Adrenal gland (tissue), 12 donors: ENCODE results near the gene TBC1D2B. TPM values are rescaled to one million over a fixed set of nuclear protein-coding genes. Genes with fewer than 3 reads are reported as not detected.

Source experiments
- DNase-seq, 7 donors: peaks; one replicate each; pipeline ENCODE4 v3.0.0-alpha.2; 2019 to 2020
- H3K27ac ChIP-seq, 5 donors: fragments of 200-600 bp; sonication (generic) in 4 of 5; 1 replicate in 3 of 5; 2 replicates in 2 of 5; pipeline versions ENCODE4 v1.5.1 to v1.8.0; 2016 to 2020; ENCODE audit warnings: mild to moderate bottlenecking in 1 of 5
- H3K27me3 ChIP-seq: fragments of 200-600 bp; 2 replicates; pipeline ENCODE4 v1.8.0; 2021
- H3K36me3 ChIP-seq, 2 donors: fragments of 200-600 bp; replicated peaks in 1 of 2; 1 replicate in 1 of 2; 2 replicates in 1 of 2; pipeline versions ENCODE4 v1.5.1 to v1.8.0; 2018 to 2022
- H3K4me1 ChIP-seq, 2 donors: fragments of 200-600 bp; replicated peaks in 1 of 2; 1 replicate in 1 of 2; 2 replicates in 1 of 2; pipeline versions ENCODE4 v1.5.1 to v1.8.0; 2018 to 2021
- H3K4me3 ChIP-seq, 4 donors: fragments of 200-600 bp; sonication (generic) in 3 of 4; one replicate each; pipeline ENCODE4 v1.5.1; 2016 to 2018
- H3K9me3 ChIP-seq, 3 donors: fragments of 200-600 bp; sonication (generic) in 1 of 3; replicated peaks in 1 of 3; 1 replicate in 2 of 3; 2 replicates in 1 of 3; pipeline versions ENCODE4 v1.5.1 to v1.8.0; 2016 to 2021
- CTCF ChIP-seq, 6 experiments: fragments of 450-650 bp in 4 of 6; fragments of 200-600 bp in 2 of 6; sonication (generic) in 1 of 6; IDR thresholded peaks; 1 replicate in 5 of 6; 2 replicates in 1 of 6; pipeline versions ENCODE4 v1.5.1 to v1.8.0; 2016 to 2021; ENCODE audit warnings: antibody characterized with exemption in 6 of 6, mild to moderate bottlenecking in 2 of 6, moderate library complexity in 1 of 6
- POLR2A ChIP-seq, 2 donors: fragments of 450-650 bp; IDR thresholded peaks; one replicate each; pipeline ENCODE4 v1.6.1; 2017; ENCODE audit warnings: antibody characterized with exemption in 2 of 2, mild to moderate bottlenecking in 2 of 2, moderate library complexity in 1 of 2
- WGBS, 4 donors: extraction: QIAGEN DNeasy Blood & Tissue Kit in 2 of 4; methylation state at CpG; one replicate each; pipeline versions ENCODE4 v1.1.5 to v1.1.7; 2013 to 2017; 5-methylcytosine and 5-hydroxymethylcytosine counted together
- intact Hi-C, 2 donors: fragments of 100-400 bp; cut with DNase I; formaldehyde crosslinking; loops; one replicate each; pipeline versions ENCODE4 v1.14.1 to v1.15.0; 2022 to 2023
- polyA plus RNA-seq, 3 donors: library from polyadenylated mRNA; stranded (reverse); fragments of 200-250 nt in 2 of 3; fragments of 350-450 nt in 1 of 3; fragmentation: Illumina TruSeq in 1 of 3; extraction: RNeasy Lipid Tissue Mini Kit (QIAGEN cat#74804) in 1 of 3; gene quantifications; one replicate each; pipeline ENCODE4 v1.2.3, GENCODE V29; 2013 to 2014
- total RNA-seq, 9 donors: library from RNA; depleted of rRNA in 4 of 9; stranded (reverse); fragments of >200 nt in 4 of 9; fragments of 120-200 nt in 1 of 9; fragmentation: NEBNext Ultra II Directional in 1 of 9; extraction: Animal tissue kit (Norgen Biotek cat#: 25700) in 1 of 9; gene quantifications; one replicate each; pipeline versions ENCODE4 v1.1.0 to v1.2.4, GENCODE V29; 2013 to 2023
- donor health status: healthy with polysubstance abuse.
- donor health status: Bipolar disorder and iron deficiency.
- donor health status: DM: yes; HTN: yes; CAD: no.
- donor health status: DM: no; HTN: no; CAD: no.
- donor health status: DM: no; HTN: no; CAD: no.
- donor health status: DM: yes; HTN: yes; CAD: no.

Gene TBC1D2B
- total and polyA plus RNA-seq, 12 donors, result 16.3 to 95.0 (median 54.6) TPM

- Histone ChIP-seq H3K4me1 (peaks cover 19 to 26% of the 10 kb centered on the region in 2 donors), H3K27ac (no peak overlapping the region), H3K9me3 (no peaks in the 10 kb centered on the region), H3K4me3 (no peak overlapping the region), H3K27me3 (no peaks in the 10 kb centered on the region), H3K36me3 (no peaks in the 10 kb centered on the region)
- DNase-seq, result no peak
- WGBS, 4 donors, result 52 to 65% (median 62%) methylated on average over 2 to 24 of the region's 24 CpGs
- TF ChIP-seq POLR2A (IDR thresholded peaks at IDR 0.05) (no peak), CTCF (IDR thresholded peaks at IDR 0.05) (no peak)
- intact Hi-C loops, result no loop called here
Measured at GRCh38 chr15:77986891-77987764, 90.4 kb downstream of the TBC1D2B start.

- H3K9me3 ChIP-seq, result no peaks in the 10 kb centered on the region
- no peak overlapping the region for H3K4me3 ChIP-seq
- no peaks in the 10 kb centered on the region for H3K36me3 ChIP-seq
- 74 to 82% (median 78%) methylated on average over 6 to 18 of the region's 18 CpGs for WGBS, 4 donors
- DNase-seq, result peak in 1 of 7 donors; percentile 34
- no peak for TF ChIP-seq POLR2A (IDR thresholded peaks at IDR 0.05)
- TF ChIP-seq CTCF (IDR thresholded peaks at IDR 0.05), result no peak
- H3K27ac ChIP-seq, result no peak overlapping the region
- H3K4me1 ChIP-seq, result peaks cover 9 to 14% of the 10 kb centered on the region in 2 donors
- intact Hi-C loops, result no loop called here
- no peaks in the 10 kb centered on the region for H3K27me3 ChIP-seq
Measured at GRCh38 chr15:77985931-77986480, 91.5 kb downstream of the TBC1D2B start.

GRCh38 chr15:77985031-77985930 lies 92.2 kb downstream of the TBC1D2B start:
- peak in 2 of 7 donors; percentile 18 to 48 for DNase-seq

GRCh38 chr15:77984446-77984861 lies 93.1 kb downstream of the TBC1D2B start:
- DNase-seq, result peak in 2 of 7 donors; percentile 22 to 38
- Histone ChIP-seq H3K4me1 (no peaks in the 10 kb centered on the region), H3K4me3 (no peak overlapping the region), H3K9me3 (no peaks in the 10 kb centered on the region), H3K27me3 (no peaks in the 10 kb centered on the region), H3K27ac (no peak overlapping the region), H3K36me3 (no peaks in the 10 kb centered on the region)
- no peak for TF ChIP-seq POLR2A (IDR thresholded peaks at IDR 0.05)
- TF ChIP-seq CTCF (IDR thresholded peaks at IDR 0.05), result no peak
- intact Hi-C loops, result no loop called here
- 67 to 80% methylated on average over 4 to 5 of the region's 7 CpGs; no CpG with 5 or more reads in 2 of the 4 donors for WGBS, 4 donors

More at GRCh38 chr15:77985031-77985930, 92.2 kb downstream of the TBC1D2B start:
- no peak for TF ChIP-seq POLR2A (IDR thresholded peaks at IDR 0.05)
- peaks cover 2 to 8% of the 10 kb centered on the region in 2 donors for H3K4me1 ChIP-seq
- no peaks in the 10 kb centered on the region for H3K9me3 ChIP-seq
- H3K36me3 ChIP-seq, result no peaks in the 10 kb centered on the region
- intact Hi-C loops, result no loop called here
- H3K4me3 ChIP-seq, result no peak overlapping the region
- H3K27ac ChIP-seq, result no peak overlapping the region
- WGBS, 4 donors, result 94 to 96% (median 95%) methylated on average over 4 to 23 of the region's 23 CpGs
- H3K27me3 ChIP-seq, result no peaks in the 10 kb centered on the region
